Measurements from ENCODE around the gene COG7.

- no peak for TF ChIP-seq CTCF (tag by site-specific recombination; IDR thresholded peaks at IDR 0.05)
- no peak for TF ChIP-seq REST (tag by site-specific recombination; IDR thresholded peaks at IDR 0.05)
- TF ChIP-seq TCF7L2 (IDR thresholded peaks at IDR 0.05; ENCODE audit: borderline replicate concordance, low read depth, low read length), result no peak
- TF ChIP-seq, protein P1, sequence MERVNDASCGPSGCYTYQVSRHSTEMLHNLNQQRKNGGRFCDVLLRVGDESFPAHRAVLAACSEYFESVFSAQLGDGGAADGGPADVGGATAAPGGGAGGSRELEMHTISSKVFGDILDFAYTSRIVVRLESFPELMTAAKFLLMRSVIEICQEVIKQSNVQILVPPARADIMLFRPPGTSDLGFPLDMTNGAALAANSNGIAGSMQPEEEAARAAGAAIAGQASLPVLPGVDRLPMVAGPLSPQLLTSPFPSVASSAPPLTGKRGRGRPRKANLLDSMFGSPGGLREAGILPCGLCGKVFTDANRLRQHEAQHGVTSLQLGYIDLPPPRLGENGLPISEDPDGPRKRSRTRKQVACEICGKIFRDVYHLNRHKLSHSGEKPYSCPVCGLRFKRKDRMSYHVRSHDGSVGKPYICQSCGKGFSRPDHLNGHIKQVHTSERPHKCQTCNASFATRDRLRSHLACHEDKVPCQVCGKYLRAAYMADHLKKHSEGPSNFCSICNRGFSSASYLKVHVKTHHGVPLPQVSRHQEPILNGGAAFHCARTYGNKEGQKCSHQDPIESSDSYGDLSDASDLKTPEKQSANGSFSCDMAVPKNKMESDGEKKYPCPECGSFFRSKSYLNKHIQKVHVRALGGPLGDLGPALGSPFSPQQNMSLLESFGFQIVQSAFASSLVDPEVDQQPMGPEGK (tag by site-specific recombination; IDR thresholded peaks at IDR 0.05), result no peak
- TF ChIP-seq ZNF266 (tag by site-specific recombination; IDR thresholded peaks at IDR 0.05; ENCODE audit: low read depth), result no peak
- TF ChIP-seq KLF16 (tag by site-specific recombination; IDR thresholded peaks at IDR 0.05), result no peak
- TF ChIP-seq, protein P2, sequence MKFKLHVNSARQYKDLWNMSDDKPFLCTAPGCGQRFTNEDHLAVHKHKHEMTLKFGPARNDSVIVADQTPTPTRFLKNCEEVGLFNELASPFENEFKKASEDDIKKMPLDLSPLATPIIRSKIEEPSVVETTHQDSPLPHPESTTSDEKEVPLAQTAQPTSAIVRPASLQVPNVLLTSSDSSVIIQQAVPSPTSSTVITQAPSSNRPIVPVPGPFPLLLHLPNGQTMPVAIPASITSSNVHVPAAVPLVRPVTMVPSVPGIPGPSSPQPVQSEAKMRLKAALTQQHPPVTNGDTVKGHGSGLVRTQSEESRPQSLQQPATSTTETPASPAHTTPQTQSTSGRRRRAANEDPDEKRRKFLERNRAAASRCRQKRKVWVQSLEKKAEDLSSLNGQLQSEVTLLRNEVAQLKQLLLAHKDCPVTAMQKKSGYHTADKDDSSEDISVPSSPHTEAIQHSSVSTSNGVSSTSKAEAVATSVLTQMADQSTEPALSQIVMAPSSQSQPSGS (tag by site-specific recombination; IDR thresholded peaks at IDR 0.05; ENCODE audit: low read depth), result no peak
- TF ChIP-seq ZNF610 (tag by site-specific recombination; IDR thresholded peaks at IDR 0.05; ENCODE audit: borderline replicate concordance), result no peak
- TF ChIP-seq YY1 (tag by site-specific recombination; IDR thresholded peaks at IDR 0.05), result no peak
- TF ChIP-seq REPIN1 (tag by site-specific recombination; IDR thresholded peaks at IDR 0.05; ENCODE audit: low read depth), result no peak
- TF ChIP-seq ZNF548 (tag by site-specific recombination; IDR thresholded peaks at IDR 0.05), result no peak
- TF ChIP-seq ZNF202 (tag by site-specific recombination; IDR thresholded peaks at IDR 0.05; ENCODE audit: borderline replicate concordance), result no peak
Measured at GRCh38 chr16:23406546-23407240, 46.3 kb downstream of the COG7 start.
